Prostate gland (tissue), 2 donors: Measurements from ENCODE around the gene DOP1A. TPM values are rescaled to one million over a fixed set of nuclear protein-coding genes. Genes with fewer than 3 reads are reported as not detected.
A peak's percentile ranks its signal among the peaks of the same experiment; 100 is the strongest.
"Not testable (repeated sequence)": the region's sequence is repeated elsewhere in the genome, so short reads cannot be mapped to it uniquely, and the experiment has no call there.

Source experiments
- DNase-seq: peaks from one replicate; pipeline ENCODE4 v3.0.0-alpha.2; 2019; ENCODE audit warnings: low spot score
- H3K27ac ChIP-seq, 2 donors: fragments of 200-600 bp; sonication (generic); 2 replicates each; pipeline ENCODE4 v1.5.1; 2017 to 2019
- H3K27me3 ChIP-seq: fragments of 200-600 bp; sonication (generic); replicated peaks from 2 replicates; pipeline ENCODE4 v1.5.1; 2019; ENCODE audit not compliant: insufficient read depth
- H3K36me3 ChIP-seq, 2 donors: fragments of 200-600 bp; sonication (generic); 1 replicate in 1 of 2; 2 replicates in 1 of 2; pipeline versions ENCODE4 v1.5.1 to v1.8.1; 2017 to 2019
- H3K4me1 ChIP-seq: fragments of 200-600 bp; sonication (generic); replicated peaks from 2 replicates; pipeline ENCODE4 v1.5.1; 2019
- H3K4me3 ChIP-seq, 2 donors: fragments of 200-600 bp; sonication (generic); 2 replicates each; pipeline ENCODE4 v1.5.1; 2017 to 2019
- H3K9me3 ChIP-seq: fragments of 200-600 bp; sonication (generic); 2 replicates; pipeline ENCODE4 v1.5.1; 2017
- POLR2A ChIP-seq: fragments of 450-650 bp; IDR thresholded peaks from one replicate; pipeline ENCODE4 v1.6.1; 2016; ENCODE audit warnings: antibody characterized with exemption, mild to moderate bottlenecking
- POLR2AphosphoS5 ChIP-seq: sonication (generic); formaldehyde crosslinking; IDR thresholded peaks from one replicate; pipeline ENCODE4 v1.6.1; 2017; ENCODE audit warnings: antibody characterized with exemption
- WGBS: methylation state at CpG from one replicate; pipeline ENCODE4 v1.1.5; 2018; 5-methylcytosine and 5-hydroxymethylcytosine counted together
- intact Hi-C: fragments of 100-400 bp; cut with DNase I; formaldehyde crosslinking; loops from one replicate; pipeline ENCODE4 v1.14.2; 2022
- total RNA-seq, 2 donors: library from RNA; depleted of rRNA; stranded (reverse); fragments of >200 nt; gene quantifications; one replicate each; pipeline ENCODE4 v1.1.0, GENCODE V29; 2016
- TF ChIP-seq, protein P1 (sequence below), 4 experiments: fragments of 200-600 bp in 2 of 4; fragments of 450-650 bp in 2 of 4; sonication (generic) in 2 of 4; IDR thresholded peaks; 1 replicate in 3 of 4; 2 replicates in 1 of 4; pipeline ENCODE4 v1.5.1; 2016 to 2019; ENCODE audit warnings: antibody characterized with exemption in 4 of 4, mild to moderate bottlenecking in 2 of 4, moderate library complexity in 2 of 4

Gene DOP1A
- total RNA-seq, 2 donors from 2014 or later: 27.6 to 55.2 TPM

- Histone ChIP-seq H3K27me3 (no peaks in the 10 kb centered on the region), H3K4me1 (no peaks in the 10 kb centered on the region), H3K9me3 (no peaks in the 10 kb centered on the region), H3K36me3 (no peaks in the 10 kb centered on the region), H3K27ac (no peak overlapping the region), H3K4me3 (no peak overlapping the region)
- intact Hi-C loops: loop anchor here (5.0 kb wide), 1 partner anchor 123 kb away; the partner anchor contains the start of genes DOP1A and UBE3D
- TF ChIP-seq POLR2AphosphoS5: no peak
- WGBS: 90% methylated on average over 6 of the region's 6 CpGs
- no peak for DNase-seq
Measured at GRCh38 chr6:83190626-83191025, 123.2 kb downstream of the DOP1A start.

- not testable (repeated sequence) for H3K27me3 ChIP-seq, H3K36me3 ChIP-seq, H3K9me3 ChIP-seq, H3K4me1 ChIP-seq, DNase-seq
- 93% methylated on average over 18 of the region's 18 CpGs for WGBS
- intact Hi-C loops: loop anchor here (5.0 kb wide), 1 partner anchor 125 kb away; the partner anchor contains the start of genes DOP1A and UBE3D
- Histone ChIP-seq H3K4me3 (peak overlapping the region; percentile 93 to 95), H3K27ac (peak overlapping the region; percentile 86 to 88)
Measured at GRCh38 chr6:83191974-83192373, 124.5 kb downstream of the DOP1A start.

DNA sequence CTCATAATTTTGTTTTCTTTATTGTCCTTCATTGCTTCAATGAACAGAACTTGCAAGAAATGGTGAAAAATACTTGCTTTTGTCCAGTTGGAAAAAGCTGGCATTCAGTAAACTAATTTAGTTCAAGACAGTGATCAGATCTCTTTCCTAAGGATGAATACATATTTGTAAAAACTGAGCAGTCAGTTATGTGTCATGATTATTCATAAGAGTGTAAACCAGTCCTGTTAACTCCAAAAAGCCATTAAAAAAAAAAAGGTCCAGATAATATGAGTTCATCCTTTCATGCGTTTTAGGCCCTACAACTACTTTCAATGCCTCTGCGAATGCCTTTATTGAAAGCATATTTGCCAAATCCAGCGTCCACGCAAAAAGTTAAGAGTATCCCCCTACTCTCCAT, 125.0 kb downstream of the DOP1A start:
- TF ChIP-seq, protein P1, sequence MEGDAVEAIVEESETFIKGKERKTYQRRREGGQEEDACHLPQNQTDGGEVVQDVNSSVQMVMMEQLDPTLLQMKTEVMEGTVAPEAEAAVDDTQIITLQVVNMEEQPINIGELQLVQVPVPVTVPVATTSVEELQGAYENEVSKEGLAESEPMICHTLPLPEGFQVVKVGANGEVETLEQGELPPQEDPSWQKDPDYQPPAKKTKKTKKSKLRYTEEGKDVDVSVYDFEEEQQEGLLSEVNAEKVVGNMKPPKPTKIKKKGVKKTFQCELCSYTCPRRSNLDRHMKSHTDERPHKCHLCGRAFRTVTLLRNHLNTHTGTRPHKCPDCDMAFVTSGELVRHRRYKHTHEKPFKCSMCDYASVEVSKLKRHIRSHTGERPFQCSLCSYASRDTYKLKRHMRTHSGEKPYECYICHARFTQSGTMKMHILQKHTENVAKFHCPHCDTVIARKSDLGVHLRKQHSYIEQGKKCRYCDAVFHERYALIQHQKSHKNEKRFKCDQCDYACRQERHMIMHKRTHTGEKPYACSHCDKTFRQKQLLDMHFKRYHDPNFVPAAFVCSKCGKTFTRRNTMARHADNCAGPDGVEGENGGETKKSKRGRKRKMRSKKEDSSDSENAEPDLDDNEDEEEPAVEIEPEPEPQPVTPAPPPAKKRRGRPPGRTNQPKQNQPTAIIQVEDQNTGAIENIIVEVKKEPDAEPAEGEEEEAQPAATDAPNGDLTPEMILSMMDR (IDR thresholded peaks at IDR 0.05): no peak
- TF ChIP-seq POLR2AphosphoS5: no peak
- no peak for TF ChIP-seq POLR2A
- H3K36me3 ChIP-seq: no peaks in the 10 kb centered on the region
- H3K27ac ChIP-seq: peak overlapping the region; percentile 86 to 88
- H3K4me3 ChIP-seq: peak overlapping the region; percentile 93 to 95
- intact Hi-C loops: loop anchor here (5.0 kb wide), 1 partner anchor 125 kb away; the partner anchor contains the start of genes DOP1A and UBE3D
- H3K27me3 ChIP-seq: no peaks in the 10 kb centered on the region
- H3K9me3 ChIP-seq: no peaks in the 10 kb centered on the region
- no peak for DNase-seq
- 0% methylated on average over 4 of the region's 4 CpGs for WGBS
- H3K4me1 ChIP-seq: peaks cover 3% of the 10 kb centered on the region

- peaks cover 3% of the 10 kb centered on the region for H3K4me1 ChIP-seq
- H3K9me3 ChIP-seq: no peaks in the 10 kb centered on the region
- H3K27me3 ChIP-seq: no peaks in the 10 kb centered on the region
- intact Hi-C loops: loop anchor here (5.0 kb wide), 1 partner anchor 126 kb away; the partner anchor contains the start of genes DOP1A and UBE3D
- H3K4me3 ChIP-seq: peak within 1 kb of the TSS; percentile 93 to 95
- peak; percentile 91 for DNase-seq
- TF ChIP-seq, protein P1 (IDR thresholded peaks at IDR 0.05): peak in 2 of 4 experiments; percentile 32 to 38
- TF ChIP-seq POLR2AphosphoS5: peak; percentile 93
- peak; percentile 94 for TF ChIP-seq POLR2A
- WGBS: 0% methylated on average over 54 of the region's 88 CpGs
- peak within 1 kb of the TSS; percentile 86 to 88 for H3K27ac ChIP-seq
- no peaks in the 10 kb centered on the region for H3K36me3 ChIP-seq
Measured at GRCh38 chr6:83192871-83193746, 125.6 kb downstream of the DOP1A start, which contains the start of the genes PGM3 and RWDD2A. TSS of gene PGM3 (minus strand) at chr6:83193265. CDS start at chr6:83191012, 2,253 bp downstream. TSS of gene RWDD2A (plus strand) at chr6:83193357. CDS start at chr6:83194452, 1,095 bp downstream.

- 4% methylated on average over 29 of the region's 44 CpGs for WGBS
- no peaks in the 10 kb centered on the region for H3K9me3 ChIP-seq
Measured at GRCh38 chr6:83193747-83194566, 126.5 kb downstream of the DOP1A start.

More at GRCh38 chr6:83193747-83194566, 126.5 kb downstream of the DOP1A start:
- intact Hi-C loops: loop anchor here (5.0 kb wide), 1 partner anchor 127 kb away; the partner anchor contains the start of genes DOP1A and UBE3D
- peak; percentile 13 for DNase-seq
- no peaks in the 10 kb centered on the region for H3K36me3 ChIP-seq
- peaks cover 3% of the 10 kb centered on the region for H3K4me1 ChIP-seq
- TF ChIP-seq, protein P1 (IDR thresholded peaks at IDR 0.05): no peak
- TF ChIP-seq POLR2A: no peak
- TF ChIP-seq POLR2AphosphoS5: no peak
- peak overlapping the region; percentile 93 to 95 for H3K4me3 ChIP-seq
- H3K27me3 ChIP-seq: no peaks in the 10 kb centered on the region
- peak overlapping the region; percentile 86 to 88 for H3K27ac ChIP-seq
